HG03025 (cell line): ENCODE measurements around the gene GRIN2C.
"Not testable (repeated sequence)": the region's sequence is repeated elsewhere in the genome, so short reads cannot be mapped to it uniquely, and the experiment has no call there.

Source experiments
- ATAC-seq: cut with Tn5 transposase; IDR thresholded peaks from one replicate; pipeline ENCODE4 v1.9.1; 2021; ENCODE audit warnings: mild to moderate bottlenecking, moderate library complexity; ENCODE audit not compliant: unreplicated experiment, low FRiP score

Gene GRIN2C

GRCh38 chr17:74859459-74860228 is at the start of gene GRIN2C:
Gene GRIN2C (minus strand): TSS chr17:74859885. CDS start chr17:74855092, 4,793 bp downstream.
- no peak for ATAC-seq

- ATAC-seq = not testable (repeated sequence)
Observed at GRCh38 chr17:74909097-74909496, 49.4 kb upstream of the GRIN2C start.

GRCh38 chr17:74907012-74907411 is 47.3 kb upstream of the GRIN2C start:
- no peak for ATAC-seq

GRCh38 chr17:74906214-74906793 is 46.6 kb upstream of the GRIN2C start:
- not testable (repeated sequence) for ATAC-seq

GRCh38 chr17:74904687-74905409 is 45.2 kb upstream of the GRIN2C start:
- no peak for ATAC-seq

- ATAC-seq = no peak
Observed at GRCh38 chr17:74903671-74904070, 44.0 kb upstream of the GRIN2C start.

GRCh38 chr17:74903034-74903433 is 43.3 kb upstream of the GRIN2C start:
- no peak for ATAC-seq

GRCh38 chr17:74901353-74902135 is 41.9 kb upstream of the GRIN2C start:
- ATAC-seq = no peak

- no peak for ATAC-seq
Observed at GRCh38 chr17:74900208-74900607, 40.5 kb upstream of the GRIN2C start.

GRCh38 chr17:74898376-74898946 is 38.8 kb upstream of the GRIN2C start:
- ATAC-seq = no peak

- ATAC-seq = no peak
Observed at GRCh38 chr17:74893936-74894671, 34.4 kb upstream of the GRIN2C start.

GRCh38 chr17:74892974-74893911 is 33.6 kb upstream of the GRIN2C start, which contains the start of gene FADS6:
Gene FADS6 (minus strand): TSS chr17:74893633. CDS start chr17:74893595, 38 bp downstream.
- no peak for ATAC-seq

GRCh38 chr17:74892013-74892841 is 32.5 kb upstream of the GRIN2C start:
- ATAC-seq = no peak

GRCh38 chr17:74890554-74890953 is 30.9 kb upstream of the GRIN2C start:
- no peak for ATAC-seq

- ATAC-seq = no peak
Observed at GRCh38 chr17:74888469-74888868, 28.8 kb upstream of the GRIN2C start.

GRCh38 chr17:74883241-74883745 is 23.6 kb upstream of the GRIN2C start:
- no peak for ATAC-seq

- no peak for ATAC-seq
Observed at GRCh38 chr17:74882517-74883240, 23.0 kb upstream of the GRIN2C start.
